A549 (cell line): ENCODE measurements around the gene RSAD1. TPM values are rescaled to one million over a fixed set of nuclear protein-coding genes. Genes with fewer than 3 reads are reported as not detected.
"Not testable (repeated sequence)": the region's sequence is repeated elsewhere in the genome, so short reads cannot be mapped to it uniquely, and the experiment has no call there.

ENCODE experiments used
- ATAC-seq, 2 experiments: fragments of 200-7000 bp in 1 of 2; fragments of >200 bp in 1 of 2; cut with Nextera tagmentation in 1 of 2; cut with Tn5 transposase in 1 of 2; 3 replicates each; pipeline versions ENCODE4 v1.8.0 to v1.9.1; 2018 to 2020; ENCODE audit warnings: mild to moderate bottlenecking in 1 of 2, moderate library complexity in 1 of 2
- CTCF ChIA-PET: fragments of 300-600 bp; sonication (Branson Sonifier 250); formaldehyde crosslinking; extraction: SDS; loops from one replicate; lab custom pipeline; 2021; ENCODE audit warnings: antibody characterized with exemption, inconsistent platforms; lab: Yijun Ruan, JAX
- POLR2A ChIA-PET: fragments of 350-600 bp; formaldehyde crosslinking; extraction: SDS; loops from one replicate; lab custom pipeline; 2021; ENCODE audit warnings: antibody characterized with exemption, inconsistent platforms; lab: Yijun Ruan, JAX
- DNase-seq, 2 experiments: peaks; one replicate each; pipeline versions ENCODE4 v3.0.0 to v3.0.0-alpha.2; 2011 to 2016; ENCODE audit warnings: low read depth in 1 of 2, low spot score in 1 of 2
- FAIRE-seq: peaks from 2 replicates; lab custom pipeline; 2011; peaks lifted over from hg19 to GRCh38; lab: Jason Lieb, UNC
- H3K27ac ChIP-seq, 2 experiments: fragments of >200 bp; sonication (Bioruptor Twin); formaldehyde crosslinking; 3 replicates each; pipeline ENCODE4 v1.5.1; 2016 to 2017
- H3K4me1 ChIP-seq: fragments of >200 bp; sonication (Bioruptor Twin); formaldehyde crosslinking; 3 replicates; pipeline ENCODE4 v1.6.1; 2016
- H3K4me2 ChIP-seq: fragments of >200 bp; sonication (Bioruptor Twin); formaldehyde crosslinking; 3 replicates; pipeline ENCODE4 v1.6.1; 2016
- H3K4me3 ChIP-seq: fragments of >200 bp; sonication (Bioruptor Twin); formaldehyde crosslinking; 3 replicates; pipeline ENCODE4 v1.5.1; 2016
- H3K9me3 ChIP-seq: fragments of >200 bp; sonication (Bioruptor Twin); formaldehyde crosslinking; 3 replicates; pipeline ENCODE4 v1.6.1; 2016
- CEBPB ChIP-seq, 2 experiments: fragments of >200 bp in 1 of 2; sonication (Bioruptor Twin) in 1 of 2; formaldehyde crosslinking in 1 of 2; IDR thresholded peaks; 2 replicates each; pipeline ENCODE4 v1.6.1; 2012 to 2016
- CHD4 ChIP-seq: fragments of 200-600 bp; sonication (generic); IDR thresholded peaks from 2 replicates; pipeline ENCODE4 v1.6.1; 2016; ENCODE audit warnings: antibody characterized with exemption, mild to moderate bottlenecking, borderline replicate concordance
- EHF ChIP-seq: fragments of 250-450 bp; sonication (Bioruptor Pico); IDR thresholded peaks from 2 replicates; pipeline ENCODE4 v1.5.0; 2020; ENCODE audit warnings: mild to moderate bottlenecking
- FOSB ChIP-seq: fragments of 250-450 bp; sonication (Bioruptor Pico); IDR thresholded peaks from 2 replicates; pipeline ENCODE4 v1.5.0; 2020; ENCODE audit warnings: mild to moderate bottlenecking, moderate library complexity
- GATA3 ChIP-seq: IDR thresholded peaks from 2 replicates; pipeline ENCODE4 v1.6.1; 2012; ENCODE audit warnings: borderline replicate concordance
- HES2 ChIP-seq: fragments of >200 bp; sonication (Bioruptor Twin); formaldehyde crosslinking; IDR thresholded peaks from 2 replicates; pipeline ENCODE4 v1.6.1; 2016
- HMGXB4 ChIP-seq: fragments of 250-450 bp; sonication (Bioruptor Pico); IDR thresholded peaks from 2 replicates; pipeline ENCODE4 v1.5.0; 2021; ENCODE audit warnings: mild to moderate bottlenecking, moderate library complexity, borderline replicate concordance
- HOXB13 ChIP-seq: fragments of 250-450 bp; sonication (Bioruptor Pico); IDR thresholded peaks from 2 replicates; pipeline ENCODE4 v1.5.0; 2020; ENCODE audit warnings: low read depth, mild to moderate bottlenecking, moderate library complexity
- HOXB5 ChIP-seq: fragments of 250-450 bp; sonication (Bioruptor Pico); IDR thresholded peaks from 2 replicates; pipeline ENCODE4 v1.5.0; 2020; ENCODE audit warnings: mild to moderate bottlenecking, moderate library complexity
- MAFK ChIP-seq: fragments of 450-650 bp; IDR thresholded peaks from 2 replicates; pipeline ENCODE4 v1.6.1; 2014; ENCODE audit not compliant: partially characterized antibody
- MAX ChIP-seq: IDR thresholded peaks from 2 replicates; pipeline ENCODE4 v1.6.1; 2012
- NFE2L2 ChIP-seq: fragments of 150-350 bp; conservative IDR thresholded peaks from 2 replicates; pipeline ENCODE4 v1.6.1; 2014; ENCODE audit warnings: low read length
- NPAS2 ChIP-seq: fragments of 250-450 bp; sonication (Bioruptor Pico); IDR thresholded peaks from 2 replicates; pipeline ENCODE4 v1.8.0; 2022; ENCODE audit warnings: mild to moderate bottlenecking, moderate library complexity, borderline replicate concordance
- PBX3 ChIP-seq: IDR thresholded peaks from 2 replicates; pipeline ENCODE4 v1.6.1; 2012
- PHF8 ChIP-seq: fragments of 200-600 bp; sonication (generic); IDR thresholded peaks from 2 replicates; pipeline ENCODE4 v1.6.1; 2016; ENCODE audit warnings: low read depth, mild to moderate bottlenecking, antibody characterized with exemption, moderate library complexity, borderline replicate concordance
- POLR2A ChIP-seq: IDR thresholded peaks from 2 replicates; pipeline ENCODE4 v1.6.1; 2012; ENCODE audit warnings: mild to moderate bottlenecking, low read length
- RAD21 ChIP-seq, 2 experiments: fragments of >200 bp in 1 of 2; sonication (Bioruptor Twin) in 1 of 2; formaldehyde crosslinking in 1 of 2; IDR thresholded peaks in 1 of 2; conservative IDR thresholded peaks in 1 of 2; 2 replicates in 1 of 2; 3 replicates in 1 of 2; pipeline ENCODE4 v1.6.1; 2012 to 2018; ENCODE audit warnings: inconsistent platforms in 1 of 2
- RNF2 ChIP-seq: fragments of 200-600 bp; sonication (generic); IDR thresholded peaks from 2 replicates; pipeline ENCODE4 v1.6.1; 2016; ENCODE audit warnings: low read depth, mild to moderate bottlenecking, antibody characterized with exemption, moderate library complexity, borderline replicate concordance
- ZNF302 ChIP-seq: fragments of 250-450 bp; sonication (Bioruptor Pico); IDR thresholded peaks from 2 replicates; pipeline ENCODE4 v1.9.0; 2021; ENCODE audit warnings: inconsistent platforms, mild to moderate bottlenecking, moderate library complexity
- WGBS: methylation state at CpG from one replicate; pipeline ENCODE4 v1.1.6; 2017; ENCODE audit errors: missing lambda C conversion rate; 5-methylcytosine and 5-hydroxymethylcytosine counted together
- polyA plus RNA-seq, 4 experiments: library from polyadenylated mRNA; depleted of rRNA in 3 of 4; stranded (reverse); fragments of >200 nt; fragmentation: RNase III in 1 of 4; extraction: RNeasy Plus Mini Kit Qiagen cat#74134 plus additional on column Dnase treatment in 1 of 4; gene quantifications; 2 replicates in 3 of 4; 3 replicates in 1 of 4; pipeline ENCODE4 v1.2.3, GENCODE V29; 2011 to 2017
- TF ChIP-seq, protein P1 (sequence below): fragments of >200 bp; sonication (Bioruptor Twin); formaldehyde crosslinking; IDR thresholded peaks from 3 replicates; pipeline ENCODE4 v1.5.1; 2016
- TF ChIP-seq, protein P2 (sequence below): fragments of >200 bp; sonication (Bioruptor Twin); formaldehyde crosslinking; IDR thresholded peaks from 3 replicates; pipeline ENCODE4 v1.6.1; 2016
- TF ChIP-seq, protein P3 (sequence below): fragments of 250-450 bp; sonication (Bioruptor Pico); IDR thresholded peaks from 2 replicates; pipeline ENCODE4 v1.5.0; 2020; ENCODE audit warnings: low read depth, mild to moderate bottlenecking, moderate library complexity

Gene RSAD1
- polyA plus RNA-seq, 2 of the 4 experiments (the other 2 are of a cell fraction) = 38.2 to 42.0 TPM

DNA sequence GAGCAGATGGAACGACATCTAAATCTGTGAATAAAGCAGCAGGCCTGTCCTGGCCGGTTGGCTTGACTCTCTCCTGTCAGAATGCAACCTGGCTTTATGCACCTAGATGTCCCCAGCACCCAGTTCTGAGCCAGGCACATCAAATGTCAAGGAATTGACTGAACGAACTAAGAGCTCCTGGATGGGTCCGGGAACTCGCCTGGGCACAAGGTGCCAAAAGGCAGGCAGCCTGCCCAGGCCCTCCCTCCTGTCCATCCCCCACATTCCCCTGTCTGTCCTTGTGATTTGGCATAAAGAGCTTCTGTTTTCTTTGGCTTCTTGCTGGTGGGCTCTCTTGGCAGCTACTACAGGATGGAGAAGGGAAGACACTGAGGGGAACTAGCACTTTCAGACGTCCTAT, 4.1 kb upstream of the RSAD1 start:
- no peaks in the 10 kb centered on the region for H3K9me3 ChIP-seq
- no peak overlapping the region for H3K4me3 ChIP-seq
- POLR2A ChIA-PET = no interaction called here
- CTCF ChIA-PET = interaction anchor here (0.7 to 10.0 kb wide), 11 partner anchors 9 to 221 kb away, joined by 3 to 238 read pairs (median 5); partner anchors contain the start of genes CHAD and LRRC59
- TF ChIP-seq HOXB5 = no peak
- TF ChIP-seq PBX3 = no peak
- no peak for TF ChIP-seq NFE2L2
- TF ChIP-seq, protein P1, sequence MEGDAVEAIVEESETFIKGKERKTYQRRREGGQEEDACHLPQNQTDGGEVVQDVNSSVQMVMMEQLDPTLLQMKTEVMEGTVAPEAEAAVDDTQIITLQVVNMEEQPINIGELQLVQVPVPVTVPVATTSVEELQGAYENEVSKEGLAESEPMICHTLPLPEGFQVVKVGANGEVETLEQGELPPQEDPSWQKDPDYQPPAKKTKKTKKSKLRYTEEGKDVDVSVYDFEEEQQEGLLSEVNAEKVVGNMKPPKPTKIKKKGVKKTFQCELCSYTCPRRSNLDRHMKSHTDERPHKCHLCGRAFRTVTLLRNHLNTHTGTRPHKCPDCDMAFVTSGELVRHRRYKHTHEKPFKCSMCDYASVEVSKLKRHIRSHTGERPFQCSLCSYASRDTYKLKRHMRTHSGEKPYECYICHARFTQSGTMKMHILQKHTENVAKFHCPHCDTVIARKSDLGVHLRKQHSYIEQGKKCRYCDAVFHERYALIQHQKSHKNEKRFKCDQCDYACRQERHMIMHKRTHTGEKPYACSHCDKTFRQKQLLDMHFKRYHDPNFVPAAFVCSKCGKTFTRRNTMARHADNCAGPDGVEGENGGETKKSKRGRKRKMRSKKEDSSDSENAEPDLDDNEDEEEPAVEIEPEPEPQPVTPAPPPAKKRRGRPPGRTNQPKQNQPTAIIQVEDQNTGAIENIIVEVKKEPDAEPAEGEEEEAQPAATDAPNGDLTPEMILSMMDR = no peak
- TF ChIP-seq PHF8 = no peak
- TF ChIP-seq ZNF302 (CRISPR knock-in tag) = no peak
- TF ChIP-seq CEBPB (IDR thresholded peaks at IDR 0.05) = no peak
- no peak for TF ChIP-seq HMGXB4 (CRISPR knock-in tag)
- TF ChIP-seq, protein P2, sequence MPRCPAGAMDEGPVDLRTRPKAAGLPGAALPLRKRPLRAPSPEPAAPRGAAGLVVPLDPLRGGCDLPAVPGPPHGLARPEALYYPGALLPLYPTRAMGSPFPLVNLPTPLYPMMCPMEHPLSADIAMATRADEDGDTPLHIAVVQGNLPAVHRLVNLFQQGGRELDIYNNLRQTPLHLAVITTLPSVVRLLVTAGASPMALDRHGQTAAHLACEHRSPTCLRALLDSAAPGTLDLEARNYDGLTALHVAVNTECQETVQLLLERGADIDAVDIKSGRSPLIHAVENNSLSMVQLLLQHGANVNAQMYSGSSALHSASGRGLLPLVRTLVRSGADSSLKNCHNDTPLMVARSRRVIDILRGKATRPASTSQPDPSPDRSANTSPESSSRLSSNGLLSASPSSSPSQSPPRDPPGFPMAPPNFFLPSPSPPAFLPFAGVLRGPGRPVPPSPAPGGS = no peak
- TF ChIP-seq RAD21 (conservative IDR thresholded peaks at IDR 0.05 in 1 of 2, IDR thresholded peaks at IDR 0.05 in 1 of 2) = no peak
- no peak for TF ChIP-seq POLR2A
- no peak for TF ChIP-seq RNF2
- no peak for TF ChIP-seq GATA3
- TF ChIP-seq FOSB (CRISPR knock-in tag) = no peak
- TF ChIP-seq CHD4 = no peak
- no peak for TF ChIP-seq MAX
- TF ChIP-seq HOXB13 (CRISPR knock-in tag) = no peak
- no peak for TF ChIP-seq EHF (CRISPR knock-in tag)
- no peak for TF ChIP-seq NPAS2 (CRISPR knock-in tag)
- TF ChIP-seq HES2 = no peak
- FAIRE-seq (no peak), DNase-seq (no peak), ATAC-seq (no peak)
- 65% methylated on average over 6 of the region's 6 CpGs for WGBS
- no peak overlapping the region for H3K27ac ChIP-seq
- no peak overlapping the region for H3K4me2 ChIP-seq
- peaks cover 6% of the 10 kb centered on the region; the same call in 2 of the 3 replicates for H3K4me1 ChIP-seq

DNA sequence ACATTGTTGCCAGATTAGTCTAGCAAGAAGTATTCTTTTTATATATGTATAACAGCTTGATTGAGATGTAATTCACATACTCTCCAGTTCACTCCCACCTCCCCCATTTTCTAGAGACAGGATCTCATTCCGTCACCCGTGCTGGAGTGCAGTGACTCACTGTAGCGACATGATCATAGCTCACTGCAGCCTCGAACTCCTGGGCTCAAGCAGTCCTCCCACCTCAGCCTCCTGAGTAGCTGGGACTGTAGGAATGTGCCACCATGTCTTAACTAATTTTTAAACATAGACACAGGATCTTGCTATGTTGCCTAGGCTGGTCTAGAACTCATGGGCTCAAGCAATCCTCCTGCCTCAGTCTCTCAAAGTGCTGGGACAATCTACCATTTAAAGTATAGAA, 3.3 kb upstream of the RSAD1 start:
- Histone ChIP-seq H3K4me1 (peaks cover 14% of the 10 kb centered on the region), H3K4me2 (no peak overlapping the region), H3K4me3 (no peak overlapping the region), H3K27ac (no peak overlapping the region), H3K9me3 (no peaks in the 10 kb centered on the region)
- ATAC-seq (no peak), FAIRE-seq (no peak), DNase-seq (no peak)
- POLR2A ChIA-PET = no interaction called here
- 71% methylated on average over 4 of the region's 4 CpGs for WGBS
- TF ChIP-seq MAX (no peak), MAFK (no peak)
- TF ChIP-seq, protein P3, sequence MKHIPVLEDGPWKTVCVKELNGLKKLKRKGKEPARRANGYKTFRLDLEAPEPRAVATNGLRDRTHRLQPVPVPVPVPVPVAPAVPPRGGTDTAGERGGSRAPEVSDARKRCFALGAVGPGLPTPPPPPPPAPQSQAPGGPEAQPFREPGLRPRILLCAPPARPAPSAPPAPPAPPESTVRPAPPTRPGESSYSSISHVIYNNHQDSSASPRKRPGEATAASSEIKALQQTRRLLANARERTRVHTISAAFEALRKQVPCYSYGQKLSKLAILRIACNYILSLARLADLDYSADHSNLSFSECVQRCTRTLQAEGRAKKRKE (CRISPR knock-in tag) = no peak
- CTCF ChIA-PET = interaction anchor here (1.1 to 10.0 kb wide), 7 partner anchors 8 to 220 kb away, joined by 3 to 238 read pairs (median 27); partner anchors contain the start of genes CHAD and LRRC59

- H3K4me2 ChIP-seq, ATAC-seq, FAIRE-seq, DNase-seq, H3K9me3 ChIP-seq, POLR2A ChIA-PET, H3K27ac ChIP-seq, H3K4me3 ChIP-seq: not testable (repeated sequence)
- peaks cover 15% of the 10 kb centered on the region for H3K4me1 ChIP-seq
- CTCF ChIA-PET = interaction anchor here (0.6 to 10.0 kb wide), 10 partner anchors 14 to 275 kb away, joined by 3 to 238 read pairs (median 4); partner anchors contain the start of genes CHAD, COL1A1, LRRC59 and LUC7L3
- WGBS = 87% methylated on average over 11 of the region's 33 CpGs
Measured at GRCh38 chr17:50475775-50476544, 2.7 kb upstream of the RSAD1 start.
